ENCODE data around the gene PTPRD.

Gene PTPRD

GRCh38 chr9:9996259-9996658 is 616.5 kb downstream of the PTPRD start:
- H3K27ac ChIP-seq, result no peak overlapping the region
- no peaks in the 10 kb centered on the region for H3K9me3 ChIP-seq (ENCODE audit: low read depth, low read length)
- H3K4me3 ChIP-seq, result no peak overlapping the region
- no peak overlapping the region for H3K9ac ChIP-seq (ENCODE audit: insufficient read length)
- no peaks in the 10 kb centered on the region for H3K36me3 ChIP-seq (ENCODE audit: insufficient read depth, low read length)
- TF ChIP-seq POLR2AphosphoS5 (IDR thresholded peaks at IDR 0.05; ENCODE audit: borderline replicate concordance, low read depth, low read length) (no peak), EZH2 (IDR thresholded peaks at IDR 0.05) (no peak), FOXP2 (optimal IDR thresholded peaks at IDR 0.05; ENCODE audit: control extremely low read depth, extremely low read length, insufficient read depth) (no peak)
- DNase-seq (ENCODE audit: low read depth, low spot score), result no peak

- DNase-seq (ENCODE audit: low read depth, low spot score), result no peak
- Histone ChIP-seq H3K4me3 (no peak overlapping the region), H3K27ac (no peak overlapping the region), H3K36me3 (ENCODE audit: insufficient read depth, low read length) (no peaks in the 10 kb centered on the region), H3K9ac (ENCODE audit: insufficient read length) (no peak overlapping the region), H3K9me3 (ENCODE audit: low read depth, low read length) (no peaks in the 10 kb centered on the region)
- TF ChIP-seq FOXP2 (optimal IDR thresholded peaks at IDR 0.05; ENCODE audit: control extremely low read depth, extremely low read length, insufficient read depth) (no peak), POLR2AphosphoS5 (IDR thresholded peaks at IDR 0.05; ENCODE audit: borderline replicate concordance, low read depth, low read length) (no peak), EZH2 (IDR thresholded peaks at IDR 0.05) (no peak)
Observed at GRCh38 chr9:9992936-9993335, 619.9 kb downstream of the PTPRD start.

- Histone ChIP-seq H3K9ac (ENCODE audit: insufficient read length) (no peak overlapping the region), H3K27ac (no peak overlapping the region), H3K4me3 (no peak overlapping the region), H3K36me3 (ENCODE audit: insufficient read depth, low read length) (no peaks in the 10 kb centered on the region), H3K9me3 (ENCODE audit: low read depth, low read length) (no peaks in the 10 kb centered on the region)
- TF ChIP-seq FOXP2 (optimal IDR thresholded peaks at IDR 0.05; ENCODE audit: control extremely low read depth, extremely low read length, insufficient read depth), result no peak
- no peak for TF ChIP-seq POLR2AphosphoS5 (IDR thresholded peaks at IDR 0.05; ENCODE audit: borderline replicate concordance, low read depth, low read length)
- TF ChIP-seq EZH2 (IDR thresholded peaks at IDR 0.05), result no peak
- DNase-seq (ENCODE audit: low read depth, low spot score), result no peak
Observed at GRCh38 chr9:9973062-9973461, 639.7 kb downstream of the PTPRD start.

GRCh38 chr9:9970514-9970913 is 642.3 kb downstream of the PTPRD start:
- H3K9me3 ChIP-seq (ENCODE audit: low read depth, low read length), result no peaks in the 10 kb centered on the region
- no peak overlapping the region for H3K4me3 ChIP-seq
- no peak for TF ChIP-seq POLR2AphosphoS5 (IDR thresholded peaks at IDR 0.05; ENCODE audit: borderline replicate concordance, low read depth, low read length)
- no peak for TF ChIP-seq EZH2 (IDR thresholded peaks at IDR 0.05)
- no peak for TF ChIP-seq FOXP2 (optimal IDR thresholded peaks at IDR 0.05; ENCODE audit: control extremely low read depth, extremely low read length, insufficient read depth)
- H3K36me3 ChIP-seq (ENCODE audit: insufficient read depth, low read length), result no peaks in the 10 kb centered on the region
- DNase-seq (ENCODE audit: low read depth, low spot score), result no peak
- no peak overlapping the region for H3K9ac ChIP-seq (ENCODE audit: insufficient read length)
- H3K27ac ChIP-seq, result no peak overlapping the region

- Histone ChIP-seq H3K4me3 (peak overlapping the region; percentile 53), H3K27ac (peak overlapping the region; percentile 42; the same call in 1 of the 2 replicates), H3K36me3 (ENCODE audit: insufficient read depth, low read length) (no peaks in the 10 kb centered on the region), H3K9ac (ENCODE audit: insufficient read length) (no peak overlapping the region), H3K9me3 (ENCODE audit: low read depth, low read length) (no peaks in the 10 kb centered on the region)
- TF ChIP-seq FOXP2 (optimal IDR thresholded peaks at IDR 0.05; ENCODE audit: control extremely low read depth, extremely low read length, insufficient read depth), result no peak
- no peak for TF ChIP-seq EZH2 (IDR thresholded peaks at IDR 0.05)
- TF ChIP-seq POLR2AphosphoS5 (IDR thresholded peaks at IDR 0.05; ENCODE audit: borderline replicate concordance, low read depth, low read length), result no peak
- DNase-seq (ENCODE audit: low read depth, low spot score), result peak; percentile 47
Observed at GRCh38 chr9:9963841-9964240, 649.0 kb downstream of the PTPRD start.

GRCh38 chr9:9961934-9962333 is 650.9 kb downstream of the PTPRD start:
- Histone ChIP-seq H3K4me3 (no peak overlapping the region), H3K27ac (peak overlapping the region; percentile 49; the same call in 1 of the 2 replicates), H3K9ac (ENCODE audit: insufficient read length) (no peak overlapping the region), H3K9me3 (ENCODE audit: low read depth, low read length) (no peaks in the 10 kb centered on the region), H3K36me3 (ENCODE audit: insufficient read depth, low read length) (no peaks in the 10 kb centered on the region)
- DNase-seq (ENCODE audit: low read depth, low spot score), result no peak
- no peak for TF ChIP-seq EZH2 (IDR thresholded peaks at IDR 0.05)
- TF ChIP-seq POLR2AphosphoS5 (IDR thresholded peaks at IDR 0.05; ENCODE audit: borderline replicate concordance, low read depth, low read length), result no peak
- TF ChIP-seq FOXP2 (optimal IDR thresholded peaks at IDR 0.05; ENCODE audit: control extremely low read depth, extremely low read length, insufficient read depth), result no peak

GRCh38 chr9:9961487-9961886 is 651.3 kb downstream of the PTPRD start:
- TF ChIP-seq EZH2 (IDR thresholded peaks at IDR 0.05), result no peak
- TF ChIP-seq POLR2AphosphoS5 (IDR thresholded peaks at IDR 0.05; ENCODE audit: borderline replicate concordance, low read depth, low read length), result no peak; the same call in 1 of the 2 replicates
- TF ChIP-seq FOXP2 (optimal IDR thresholded peaks at IDR 0.05; ENCODE audit: control extremely low read depth, extremely low read length, insufficient read depth), result peak; percentile 46

GRCh38 chr9:9951556-9952160 is 661.1 kb downstream of the PTPRD start:
- TF ChIP-seq FOXP2 (optimal IDR thresholded peaks at IDR 0.05; ENCODE audit: control extremely low read depth, extremely low read length, insufficient read depth) (peak; percentile 8), EZH2 (IDR thresholded peaks at IDR 0.05) (no peak), POLR2AphosphoS5 (IDR thresholded peaks at IDR 0.05; ENCODE audit: borderline replicate concordance, low read depth, low read length) (no peak)
- H3K36me3 ChIP-seq (ENCODE audit: insufficient read depth, low read length), result no peaks in the 10 kb centered on the region
- peak overlapping the region; percentile 59 for H3K4me3 ChIP-seq
- H3K9me3 ChIP-seq (ENCODE audit: low read depth, low read length), result 0 out of 2 replicates have a peak, but pooled peaks cover 3% of the 10 kb centered on the region
- no peak overlapping the region for H3K9ac ChIP-seq (ENCODE audit: insufficient read length)
- H3K27ac ChIP-seq, result peak overlapping the region; percentile 83
- DNase-seq (ENCODE audit: low read depth, low spot score), result peak; percentile 77

More at GRCh38 chr9:9961487-9961886, 651.3 kb downstream of the PTPRD start:
- peak overlapping the region; percentile 5 for H3K4me3 ChIP-seq
- H3K9ac ChIP-seq (ENCODE audit: insufficient read length), result no peak overlapping the region
- peak overlapping the region; percentile 69; the same call in 1 of the 2 replicates for H3K27ac ChIP-seq
- no peaks in the 10 kb centered on the region for H3K36me3 ChIP-seq (ENCODE audit: insufficient read depth, low read length)
- H3K9me3 ChIP-seq (ENCODE audit: low read depth, low read length), result no peaks in the 10 kb centered on the region
- DNase-seq (ENCODE audit: low read depth, low spot score), result peak; percentile 66
